Activated T-cell treated with anti-CD3 and anti-CD28 coated beads for 1 hour (primary cell): ENCODE measurements around the gene PCDHB12.
"Not testable (repeated sequence)": the region's sequence is repeated elsewhere in the genome, so short reads cannot be mapped to it uniquely, and the experiment has no call there.

ENCODE experiments used
- DNase-seq: peaks from one replicate; pipeline ENCODE4 v3.0.0-alpha.2; 2020; ENCODE audit warnings: low read depth

The PCDHB12 gene

DNA sequence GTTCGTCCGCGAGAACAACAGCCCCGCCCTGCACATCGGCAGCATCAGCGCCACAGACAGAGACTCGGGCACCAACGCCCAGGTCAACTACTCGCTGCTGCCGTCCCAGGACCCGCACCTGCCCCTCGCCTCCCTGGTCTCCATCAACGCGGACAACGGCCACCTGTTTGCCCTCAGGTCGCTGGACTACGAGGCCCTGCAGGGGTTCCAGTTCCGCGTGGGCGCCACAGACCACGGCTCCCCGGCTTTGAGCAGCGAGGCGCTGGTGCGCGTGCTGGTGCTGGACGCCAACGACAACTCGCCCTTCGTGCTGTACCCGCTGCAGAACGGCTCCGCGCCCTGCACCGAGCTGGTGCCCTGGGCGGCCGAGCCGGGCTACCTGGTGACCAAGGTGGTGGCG lies 1.8 kb downstream of the PCDHB12 start:
- DNase-seq = not testable (repeated sequence)

DNA sequence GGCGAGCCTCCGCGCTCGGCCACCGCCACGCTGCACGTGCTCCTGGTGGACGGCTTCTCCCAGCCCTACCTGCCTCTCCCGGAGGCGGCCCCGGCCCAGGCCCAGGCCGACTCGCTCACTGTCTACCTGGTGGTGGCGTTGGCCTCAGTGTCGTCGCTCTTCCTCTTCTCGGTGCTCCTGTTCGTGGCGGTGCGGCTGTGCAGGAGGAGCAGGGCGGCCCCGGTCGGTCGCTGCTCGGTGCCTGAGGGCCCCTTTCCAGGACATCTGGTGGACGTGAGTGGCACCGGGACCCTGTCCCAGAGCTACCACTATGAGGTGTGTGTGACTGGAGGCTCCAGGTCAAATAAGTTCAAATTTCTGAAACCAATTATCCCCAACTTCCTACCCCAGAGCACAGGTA lies 2.3 kb downstream of the PCDHB12 start:
- DNase-seq = not testable (repeated sequence)

DNA sequence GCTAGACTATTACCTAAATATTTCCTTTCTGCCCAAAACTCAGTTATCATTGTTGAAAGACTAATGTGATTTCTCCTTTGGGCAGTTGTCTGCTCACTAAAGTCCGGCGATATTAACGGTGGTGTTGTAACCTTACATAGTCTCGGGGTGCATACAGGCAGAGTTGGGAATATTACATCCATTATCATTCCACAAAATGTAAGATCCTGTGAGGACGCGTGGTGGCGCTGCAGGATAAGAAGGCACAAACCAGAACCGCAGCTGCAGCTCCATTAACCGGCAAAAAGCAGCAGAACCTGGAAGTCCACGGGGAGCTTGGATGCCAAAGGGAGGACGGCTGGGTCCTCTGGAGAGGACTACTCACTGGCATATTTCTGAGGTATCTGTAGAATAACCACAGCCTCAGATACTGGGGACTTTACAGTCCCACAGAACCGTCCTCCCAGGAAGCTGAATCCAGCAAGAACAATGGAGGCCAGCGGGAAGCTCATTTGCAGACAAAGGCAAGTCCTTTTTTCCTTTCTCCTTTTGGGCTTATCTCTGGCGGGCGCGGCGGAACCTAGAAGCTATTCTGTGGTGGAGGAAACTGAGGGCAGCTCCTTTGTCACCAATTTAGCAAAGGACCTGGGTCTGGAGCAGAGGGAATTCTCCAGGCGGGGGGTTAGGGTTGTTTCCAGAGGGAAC lies 5.3 kb downstream of the PCDHB12 start, which contains the start of gene PCDHB13:
PCDHB13 (plus strand) TSS at position 264 of the 684 bp plus-strand sequence; CDS start at position 469, 205 bp downstream.
- DNase-seq = not testable (repeated sequence)

DNA sequence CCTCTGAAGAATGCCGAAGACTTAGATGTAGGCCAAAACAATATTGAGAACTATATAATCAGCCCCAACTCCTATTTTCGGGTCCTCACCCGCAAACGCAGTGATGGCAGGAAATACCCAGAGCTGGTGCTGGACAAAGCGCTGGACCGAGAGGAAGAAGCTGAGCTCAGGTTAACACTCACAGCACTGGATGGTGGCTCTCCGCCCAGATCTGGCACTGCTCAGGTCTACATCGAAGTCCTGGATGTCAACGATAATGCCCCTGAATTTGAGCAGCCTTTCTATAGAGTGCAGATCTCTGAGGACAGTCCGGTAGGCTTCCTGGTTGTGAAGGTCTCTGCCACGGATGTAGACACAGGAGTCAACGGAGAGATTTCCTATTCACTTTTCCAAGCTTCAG lies 6.1 kb downstream of the PCDHB12 start:
- not testable (repeated sequence) for DNase-seq

- DNase-seq = not testable (repeated sequence)
Observed at GRCh38 chr5:141215504-141215903, 7.0 kb downstream of the PCDHB12 start.

DNA sequence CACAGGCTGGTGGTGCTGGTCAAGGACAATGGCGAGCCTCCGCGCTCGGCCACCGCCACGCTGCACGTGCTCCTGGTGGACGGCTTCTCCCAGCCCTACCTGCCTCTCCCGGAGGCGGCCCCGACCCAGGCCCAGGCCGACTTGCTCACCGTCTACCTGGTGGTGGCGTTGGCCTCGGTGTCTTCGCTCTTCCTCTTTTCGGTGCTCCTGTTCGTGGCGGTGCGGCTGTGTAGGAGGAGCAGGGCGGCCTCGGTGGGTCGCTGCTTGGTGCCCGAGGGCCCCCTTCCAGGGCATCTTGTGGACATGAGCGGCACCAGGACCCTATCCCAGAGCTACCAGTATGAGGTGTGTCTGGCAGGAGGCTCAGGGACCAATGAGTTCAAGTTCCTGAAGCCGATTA lies 7.5 kb downstream of the PCDHB12 start:
- not testable (repeated sequence) for DNase-seq

GRCh38 chr5:141223112-141223783 lies 14.7 kb downstream of the PCDHB12 start, which contains the start of gene PCDHB14:
PCDHB14 (plus strand) TSS chr5:141223343; CDS start chr5:141223506, 163 bp downstream.
- DNase-seq = no peak

DNA sequence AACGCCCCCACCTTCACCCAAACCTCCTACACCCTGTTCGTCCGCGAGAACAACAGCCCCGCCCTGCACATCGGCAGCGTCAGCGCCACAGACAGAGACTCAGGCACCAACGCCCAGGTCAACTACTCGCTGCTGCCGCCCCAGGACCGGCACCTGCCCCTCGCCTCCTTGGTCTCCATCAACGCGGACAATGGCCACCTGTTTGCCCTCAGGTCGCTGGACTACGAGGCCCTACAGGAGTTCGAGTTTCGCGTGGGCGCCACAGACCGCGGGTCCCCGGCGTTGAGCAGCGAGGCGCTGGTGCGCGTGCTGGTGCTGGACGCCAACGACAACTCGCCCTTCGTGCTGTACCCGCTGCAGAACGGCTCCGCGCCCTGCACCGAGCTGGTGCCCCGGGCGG lies 16.3 kb downstream of the PCDHB12 start:
- DNase-seq = not testable (repeated sequence)

- DNase-seq = not testable (repeated sequence)
Observed at GRCh38 chr5:141225421-141225820, 16.9 kb downstream of the PCDHB12 start.

- no peak for DNase-seq
Observed at GRCh38 chr5:141234109-141234667, 25.7 kb downstream of the PCDHB12 start.

GRCh38 chr5:141235922-141236321 lies 27.4 kb downstream of the PCDHB12 start:
- DNase-seq = not testable (repeated sequence)

GRCh38 chr5:141236516-141237313 lies 28.2 kb downstream of the PCDHB12 start:
- no peak for DNase-seq

- no peak for DNase-seq
Observed at GRCh38 chr5:141241496-141241895, 33.0 kb downstream of the PCDHB12 start.

GRCh38 chr5:141245250-141245717 lies 36.8 kb downstream of the PCDHB12 start, which contains the start of gene PCDHB15:
PCDHB15 (plus strand) TSS chr5:141245395; CDS start chr5:141245579, 184 bp downstream.
- no peak for DNase-seq

GRCh38 chr5:141246971-141247370 lies 38.5 kb downstream of the PCDHB12 start:
- DNase-seq = not testable (repeated sequence)

DNA sequence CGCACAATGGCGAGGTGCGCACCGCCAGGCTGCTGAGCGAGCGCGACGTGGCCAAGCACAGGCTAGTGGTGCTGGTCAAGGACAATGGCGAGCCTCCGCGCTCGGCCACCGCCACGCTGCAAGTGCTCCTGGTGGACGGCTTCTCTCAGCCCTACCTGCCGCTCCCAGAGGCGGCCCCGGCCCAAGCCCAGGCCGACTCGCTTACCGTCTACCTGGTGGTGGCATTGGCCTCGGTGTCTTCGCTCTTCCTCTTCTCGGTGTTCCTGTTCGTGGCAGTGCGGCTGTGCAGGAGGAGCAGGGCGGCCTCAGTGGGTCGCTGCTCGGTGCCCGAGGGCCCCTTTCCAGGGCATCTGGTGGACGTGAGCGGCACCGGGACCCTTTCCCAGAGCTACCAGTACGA lies 38.9 kb downstream of the PCDHB12 start:
- not testable (repeated sequence) for DNase-seq

GRCh38 chr5:141250576-141250975 lies 42.1 kb downstream of the PCDHB12 start:
- no peak for DNase-seq

- no peak for DNase-seq
Observed at GRCh38 chr5:141258464-141258863, 49.9 kb downstream of the PCDHB12 start.

DNA sequence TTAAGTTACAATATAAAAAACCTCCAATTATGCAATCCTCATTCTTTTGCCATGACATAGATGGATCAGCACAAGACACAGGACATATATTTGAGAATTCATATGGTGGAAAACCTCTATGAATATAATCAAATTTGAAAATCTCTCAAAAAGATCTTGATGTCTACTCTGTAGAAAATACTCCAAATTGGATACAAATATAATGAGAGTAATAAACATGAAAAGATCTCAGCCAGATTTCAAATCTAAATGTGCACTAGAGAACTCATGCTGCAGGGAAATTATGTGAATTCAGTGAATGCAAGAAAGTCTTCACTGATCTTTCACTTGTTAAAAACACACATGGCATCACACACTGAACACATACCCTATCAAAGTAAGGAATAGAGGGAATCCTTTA lies 50.4 kb downstream of the PCDHB12 start:
- no peak for DNase-seq

GRCh38 chr5:141260458-141261237 lies 52.1 kb downstream of the PCDHB12 start:
- DNase-seq = no peak

DNA sequence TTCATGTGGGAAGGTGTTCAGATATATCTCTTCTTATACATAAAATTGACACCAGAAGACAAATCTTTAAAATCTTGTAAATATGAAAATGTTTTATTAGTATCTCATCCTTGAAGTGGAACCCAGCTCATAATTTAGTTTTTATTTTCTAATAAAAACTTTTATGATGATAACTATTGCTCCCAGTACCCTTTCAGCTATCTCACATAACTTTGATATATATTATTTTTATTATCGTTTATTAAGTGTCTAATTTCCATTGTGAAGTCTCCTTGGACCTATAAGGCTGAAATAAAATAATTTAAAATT lies 52.7 kb downstream of the PCDHB12 start:
- DNase-seq = no peak
